ENCODE measurements around the gene PAX6.

The PAX6 gene

DNA sequence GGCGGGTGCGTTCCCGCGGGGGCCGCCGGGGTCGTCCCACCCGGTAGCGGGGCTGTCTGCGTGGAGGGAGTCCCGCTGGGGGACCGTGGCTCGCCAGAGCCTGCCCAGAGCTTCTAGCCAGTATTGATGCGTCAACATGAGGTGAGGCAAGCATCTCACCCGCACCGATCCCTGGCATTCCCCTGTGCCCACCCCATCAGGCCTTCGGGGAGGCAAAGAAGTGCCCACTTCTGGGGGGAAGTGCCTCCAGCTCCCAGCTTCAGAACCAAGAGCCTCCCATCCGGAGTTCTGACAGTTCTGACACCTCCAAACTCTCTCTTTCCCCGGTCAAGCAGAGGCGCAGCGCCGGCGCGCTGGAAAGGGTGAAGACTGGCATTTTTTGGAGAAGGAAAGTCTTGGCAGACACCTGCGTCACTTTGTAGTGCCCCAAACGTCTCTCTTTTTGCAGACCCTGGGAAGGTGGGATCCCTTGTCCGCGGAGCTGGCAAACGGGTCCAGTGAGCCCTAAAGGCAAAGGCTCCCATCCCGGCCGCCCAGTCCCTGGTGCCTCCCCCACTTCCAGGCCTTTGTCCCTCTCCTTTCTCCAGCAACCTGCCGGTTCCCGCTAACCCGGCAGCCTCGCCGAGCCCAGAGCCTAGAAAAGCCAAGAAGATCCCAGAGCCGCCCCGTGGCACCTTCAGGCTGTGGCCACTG is 3.2 kb upstream of the PAX6 start:
- no peak overlapping the region for H3K4me3 ChIP-seq (ENCODE audit: control insufficient read depth in 1 of 7, extremely low read depth in 1 of 7, insufficient read depth in 4 of 7, low read depth in 2 of 7, low read length in 6 of 7)
- no peaks in the 10 kb centered on the region for H3K36me3 ChIP-seq (ENCODE audit: control insufficient read depth in 4 of 4, insufficient read depth in 4 of 4, low read length in 3 of 4)
- H3K9me3 ChIP-seq (ENCODE audit: control extremely low read depth in 1 of 5, control insufficient read depth in 4 of 5, insufficient read depth in 2 of 5, low read depth in 1 of 5, low read length in 4 of 5), result peaks cover 0 to 9% (median 0%) of the 10 kb centered on the region in 5 experiments
- CTCF ChIA-PET, result interaction anchor here (1.8 kb wide), 1 partner anchor 9 kb away, joined by 4 read pairs; no protein-coding TSS in a partner anchor
- H3K27ac ChIP-seq (ENCODE audit: insufficient read depth in 1 of 2, low read depth in 1 of 2, low read length in 2 of 2, poor library complexity in 1 of 2, severe bottlenecking in 2 of 2), result no peak overlapping the region
- peaks cover 0 to 100% (median 67%) of the 10 kb centered on the region in 5 experiments for H3K27me3 ChIP-seq (replicated peaks in 2 of 5; ENCODE audit: control insufficient read depth in 4 of 5, insufficient read depth in 5 of 5, low read length in 4 of 5)
- 4% methylated on average over 30 of the region's 38 CpGs for WGBS (ENCODE audit: insufficient coverage)
- DNase-seq, result peak in 2 of 3 donors; percentile 17 to 32
- POLR2A ChIA-PET, result interaction anchor here (0.6 kb wide), 1 partner anchor 439 kb away, joined by 4 read pairs; no protein-coding TSS in a partner anchor
- H3K4me1 ChIP-seq (ENCODE audit: control extremely low read depth in 1 of 4, control insufficient read depth in 4 of 4, insufficient read depth in 4 of 4, low read length in 3 of 4), result peaks cover 5 to 78% (median 57%) of the 10 kb centered on the region in 4 experiments

DNA sequence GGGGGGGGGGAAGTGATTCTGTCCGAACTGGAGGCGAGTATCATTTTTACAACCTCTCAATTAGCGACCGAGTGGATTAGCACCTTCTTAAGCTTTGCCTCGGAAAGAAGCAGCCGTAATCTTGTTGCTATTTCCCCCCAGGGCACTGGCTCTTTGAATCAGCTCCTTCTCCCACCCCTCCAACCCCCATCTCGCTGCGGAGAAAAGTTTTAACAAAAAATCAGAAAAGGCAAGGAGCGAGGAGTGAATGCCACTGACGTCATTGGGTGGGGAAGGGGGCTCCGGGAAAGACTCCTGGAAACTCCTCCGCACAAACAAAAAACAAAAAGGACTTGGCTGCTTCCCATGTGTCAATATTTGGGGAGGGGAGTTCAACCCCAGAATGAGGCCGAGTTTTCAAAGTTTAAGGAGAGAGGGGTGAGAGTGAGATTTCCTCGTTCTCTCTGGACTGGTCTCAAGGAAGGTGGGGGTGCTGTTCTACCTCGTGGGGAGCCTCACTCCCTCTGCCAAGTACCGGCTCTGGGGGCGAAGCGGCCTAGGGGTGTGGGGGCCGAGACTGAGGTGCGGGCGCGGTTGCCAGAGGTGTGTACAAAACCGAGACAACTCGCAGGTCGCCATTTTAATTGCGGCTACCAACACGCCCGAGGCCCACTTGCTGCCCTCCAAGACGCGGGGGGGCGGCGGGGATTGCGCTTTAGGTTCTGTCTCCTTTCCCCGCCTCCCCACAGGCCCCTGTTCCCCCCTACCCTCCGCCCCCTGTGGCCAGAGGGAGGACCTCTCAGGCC is 2.5 kb upstream of the PAX6 start:
- ChIA-PET POLR2A (no interaction called here), CTCF (interaction anchor here (0.9 kb wide), 1 partner anchor 13 kb away, joined by 4 read pairs; no protein-coding TSS in a partner anchor)
- WGBS (ENCODE audit: insufficient coverage), result 4% methylated on average over 25 of the region's 35 CpGs
- peaks cover 5 to 78% (median 57%) of the 10 kb centered on the region in 4 experiments for H3K4me1 ChIP-seq (ENCODE audit: control extremely low read depth in 1 of 4, control insufficient read depth in 4 of 4, insufficient read depth in 4 of 4, low read length in 3 of 4)
- H3K9me3 ChIP-seq (ENCODE audit: control extremely low read depth in 1 of 5, control insufficient read depth in 4 of 5, insufficient read depth in 2 of 5, low read depth in 1 of 5, low read length in 4 of 5), result peaks cover 0 to 9% (median 0%) of the 10 kb centered on the region in 5 experiments
- no peaks in the 10 kb centered on the region for H3K36me3 ChIP-seq (ENCODE audit: control insufficient read depth in 4 of 4, insufficient read depth in 4 of 4, low read length in 3 of 4)
- peak overlapping the region in 3 of 7 experiments; percentile 53 to 64 (median 60) for H3K4me3 ChIP-seq (ENCODE audit: control insufficient read depth in 1 of 7, extremely low read depth in 1 of 7, insufficient read depth in 4 of 7, low read depth in 2 of 7, low read length in 6 of 7)
- peak in 2 of 3 donors; percentile 37 to 40 for DNase-seq
- peaks cover 2 to 100% (median 67%) of the 10 kb centered on the region in 5 experiments for H3K27me3 ChIP-seq (replicated peaks in 2 of 5; ENCODE audit: control insufficient read depth in 4 of 5, insufficient read depth in 5 of 5, low read length in 4 of 5)
- H3K27ac ChIP-seq (ENCODE audit: insufficient read depth in 1 of 2, low read depth in 1 of 2, low read length in 2 of 2, poor library complexity in 1 of 2, severe bottlenecking in 2 of 2), result no peak overlapping the region

DNA sequence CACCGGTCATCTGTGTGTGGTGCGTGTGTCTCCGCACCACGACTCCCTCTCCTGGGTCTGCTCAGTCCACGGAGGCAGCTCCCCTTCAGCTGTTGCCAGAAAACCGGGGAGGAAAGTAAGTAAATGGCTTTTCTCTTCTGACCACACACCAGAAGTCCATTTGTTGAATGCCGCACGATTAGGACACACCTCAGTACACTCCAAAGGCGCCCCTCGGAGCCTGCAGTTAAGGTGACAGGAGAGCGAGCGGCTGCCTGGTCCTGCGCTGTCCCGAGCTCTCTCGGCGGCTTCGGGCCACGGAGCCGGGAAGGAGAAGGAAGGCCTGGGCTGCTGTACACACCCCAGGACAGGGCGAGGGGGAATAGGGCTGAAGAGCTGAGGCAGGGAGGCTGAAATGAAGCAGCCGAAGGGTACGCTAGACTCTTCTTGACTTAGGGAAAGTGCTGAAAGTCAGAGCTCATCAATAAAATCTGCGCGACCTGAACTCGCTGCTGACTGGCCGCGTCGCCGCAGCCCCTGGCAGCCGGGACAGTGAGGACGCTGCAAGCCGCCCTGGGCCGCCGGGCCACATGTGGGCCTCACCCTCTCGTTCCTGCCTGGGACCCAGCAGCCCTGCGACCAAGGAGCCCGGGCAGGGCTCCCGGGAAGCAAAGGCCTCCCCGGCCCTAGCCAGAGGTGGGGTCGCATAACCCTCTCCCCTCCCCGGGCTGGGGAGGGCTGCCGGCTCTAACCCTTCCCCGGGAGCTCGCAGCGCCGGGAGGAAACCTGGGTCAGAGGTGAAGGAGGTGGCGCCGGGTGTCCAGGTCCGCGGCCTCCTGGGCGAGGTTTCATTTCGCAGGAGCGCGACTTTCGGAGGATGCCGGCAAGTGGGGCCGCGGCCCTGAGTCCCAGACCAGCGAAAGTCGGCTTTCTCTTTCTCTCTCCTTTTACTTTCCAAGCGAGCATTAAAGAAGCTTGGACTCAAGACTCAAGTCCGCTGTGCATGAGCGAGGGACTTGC is 1.6 kb upstream of the PAX6 start:
- POLR2A ChIA-PET, result no interaction called here
- Histone ChIP-seq H3K27me3 (replicated peaks in 2 of 5; ENCODE audit: control insufficient read depth in 4 of 5, insufficient read depth in 5 of 5, low read length in 4 of 5) (peaks cover 9 to 100% (median 71%) of the 10 kb centered on the region in 5 experiments), H3K9me3 (ENCODE audit: control extremely low read depth in 1 of 5, control insufficient read depth in 4 of 5, insufficient read depth in 2 of 5, low read depth in 1 of 5, low read length in 4 of 5) (peaks cover 0 to 8% (median 0%) of the 10 kb centered on the region in 5 experiments), H3K4me1 (ENCODE audit: control extremely low read depth in 1 of 4, control insufficient read depth in 4 of 4, insufficient read depth in 4 of 4, low read length in 3 of 4) (peaks cover 5 to 73% (median 53%) of the 10 kb centered on the region in 4 experiments), H3K27ac (ENCODE audit: insufficient read depth in 1 of 2, low read depth in 1 of 2, low read length in 2 of 2, poor library complexity in 1 of 2, severe bottlenecking in 2 of 2) (no peak overlapping the region), H3K36me3 (ENCODE audit: control insufficient read depth in 4 of 4, insufficient read depth in 4 of 4, low read length in 3 of 4) (no peaks in the 10 kb centered on the region), H3K4me3 (ENCODE audit: control insufficient read depth in 1 of 7, extremely low read depth in 1 of 7, insufficient read depth in 4 of 7, low read depth in 2 of 7, low read length in 6 of 7) (peak overlapping the region in 6 of 7 experiments; percentile 11 to 64 (median 42))
- CTCF ChIA-PET, result interaction anchor here (0.9 kb wide), 1 partner anchor 12 kb away, joined by 4 read pairs; no protein-coding TSS in a partner anchor
- DNase-seq, result peak in 2 of 3 donors; percentile 36 to 48
- WGBS (ENCODE audit: insufficient coverage), result 2% methylated on average over 55 of the region's 63 CpGs

DNA sequence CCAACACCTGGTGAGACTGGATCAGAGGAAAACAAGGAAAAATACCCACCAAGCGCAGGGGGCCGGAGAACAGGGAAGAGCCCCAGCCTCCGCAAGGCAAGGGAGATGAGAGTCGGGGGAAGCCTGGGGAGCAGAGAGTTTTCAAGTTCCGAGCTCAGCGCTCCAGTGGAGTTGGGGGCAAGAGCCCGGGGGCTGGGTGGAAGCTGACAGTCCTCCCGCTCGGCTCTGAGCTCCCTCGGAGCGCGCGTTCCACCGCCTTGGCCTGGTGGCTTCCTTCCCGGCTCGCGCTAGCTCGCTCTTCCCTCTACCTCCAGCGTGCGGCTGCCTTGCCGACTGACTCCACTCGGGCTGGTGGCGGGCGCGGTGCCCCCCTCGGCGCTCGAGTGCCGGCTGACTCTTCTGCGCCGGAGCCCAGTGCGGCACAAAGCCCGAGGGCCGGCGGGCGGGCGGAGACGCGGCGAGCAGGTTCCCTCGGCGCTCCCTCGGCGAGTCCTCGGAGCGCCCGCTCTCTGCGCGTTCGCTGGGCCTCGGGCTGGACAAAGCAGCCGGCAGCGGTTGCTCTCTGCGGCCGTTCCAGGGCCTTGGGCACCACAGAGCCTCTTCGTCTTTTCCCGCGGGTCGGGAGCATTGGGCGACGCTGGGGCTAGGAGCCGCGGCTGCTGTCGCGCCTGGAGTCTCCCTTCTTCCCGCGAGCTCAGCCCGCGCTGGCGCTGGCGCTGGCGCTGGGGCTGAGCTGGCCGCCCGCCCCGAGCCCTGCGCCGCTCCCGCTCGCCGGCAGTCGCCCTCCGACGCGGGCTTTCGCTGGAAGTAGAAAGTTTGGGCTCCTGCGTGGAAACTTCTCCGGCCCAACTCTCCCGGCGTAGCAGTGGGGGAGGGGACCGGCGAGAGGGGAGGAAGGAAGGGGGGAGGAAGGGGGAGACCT is 1.0 kb downstream of the PAX6 start:
- ChIA-PET CTCF (interaction anchor here (1.7 to 4.1 kb wide), 3 partner anchors 9 to 13 kb away, joined by 4 to 19 read pairs (median 14); no protein-coding TSS in a partner anchor), POLR2A (no interaction called here)
- Histone ChIP-seq H3K4me3 (ENCODE audit: control insufficient read depth in 1 of 7, extremely low read depth in 1 of 7, insufficient read depth in 4 of 7, low read depth in 2 of 7, low read length in 6 of 7) (peak overlapping the region in 4 of 7 experiments; percentile 8 to 62 (median 22)), H3K36me3 (ENCODE audit: control insufficient read depth in 4 of 4, insufficient read depth in 4 of 4, low read length in 3 of 4) (no peaks in the 10 kb centered on the region), H3K27ac (ENCODE audit: insufficient read depth in 1 of 2, low read depth in 1 of 2, low read length in 2 of 2, poor library complexity in 1 of 2, severe bottlenecking in 2 of 2) (no peak overlapping the region), H3K4me1 (ENCODE audit: control extremely low read depth in 1 of 4, control insufficient read depth in 4 of 4, insufficient read depth in 4 of 4, low read length in 3 of 4) (peaks cover 5 to 55% (median 40%) of the 10 kb centered on the region in 4 experiments), H3K9me3 (ENCODE audit: control extremely low read depth in 1 of 5, control insufficient read depth in 4 of 5, insufficient read depth in 2 of 5, low read depth in 1 of 5, low read length in 4 of 5) (peaks cover 0 to 7% (median 0%) of the 10 kb centered on the region in 5 experiments), H3K27me3 (replicated peaks in 2 of 5; ENCODE audit: control insufficient read depth in 4 of 5, insufficient read depth in 5 of 5, low read length in 4 of 5) (peaks cover 19 to 100% (median 77%) of the 10 kb centered on the region in 5 experiments)
- WGBS (ENCODE audit: insufficient coverage), result 2% methylated on average over 46 of the region's 91 CpGs
- DNase-seq, result peak in 2 of 3 donors; percentile 41 to 48

DNA sequence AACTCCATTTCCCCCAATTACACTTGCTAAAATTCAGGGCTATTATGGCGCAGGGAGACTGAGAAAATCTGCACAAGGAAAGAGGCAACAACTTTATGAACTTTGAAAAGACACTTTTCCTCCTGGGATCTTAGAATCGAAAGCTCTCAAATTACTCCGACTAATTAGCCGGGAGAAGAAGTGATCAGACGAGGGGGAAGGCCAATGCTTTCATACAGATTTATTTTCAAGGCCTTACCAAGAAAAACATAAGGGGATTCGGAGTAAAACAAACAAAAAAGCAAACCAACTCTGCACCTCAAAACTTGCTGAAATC is 1.6 kb downstream of the PAX6 start:
- CTCF ChIA-PET, result interaction anchor here (1.1 to 4.1 kb wide), 4 partner anchors 9 to 14 kb away, joined by 4 to 19 read pairs (median 10); no protein-coding TSS in a partner anchor
- POLR2A ChIA-PET, result no interaction called here
- Histone ChIP-seq H3K27ac (ENCODE audit: insufficient read depth in 1 of 2, low read depth in 1 of 2, low read length in 2 of 2, poor library complexity in 1 of 2, severe bottlenecking in 2 of 2) (no peak overlapping the region), H3K4me3 (ENCODE audit: control insufficient read depth in 1 of 7, extremely low read depth in 1 of 7, insufficient read depth in 4 of 7, low read depth in 2 of 7, low read length in 6 of 7) (peak overlapping the region in 2 of 7 experiments; percentile 19 to 25), H3K27me3 (replicated peaks in 2 of 5; ENCODE audit: control insufficient read depth in 4 of 5, insufficient read depth in 5 of 5, low read length in 4 of 5) (peaks cover 19 to 100% (median 77%) of the 10 kb centered on the region in 5 experiments), H3K9me3 (ENCODE audit: control extremely low read depth in 1 of 5, control insufficient read depth in 4 of 5, insufficient read depth in 2 of 5, low read depth in 1 of 5, low read length in 4 of 5) (peaks cover 0 to 7% (median 0%) of the 10 kb centered on the region in 5 experiments), H3K36me3 (ENCODE audit: control insufficient read depth in 4 of 4, insufficient read depth in 4 of 4, low read length in 3 of 4) (no peaks in the 10 kb centered on the region), H3K4me1 (ENCODE audit: control extremely low read depth in 1 of 4, control insufficient read depth in 4 of 4, insufficient read depth in 4 of 4, low read length in 3 of 4) (peaks cover 5 to 60% (median 46%) of the 10 kb centered on the region in 4 experiments)
- WGBS (ENCODE audit: insufficient coverage), result 18% methylated on average over 3 of the region's 6 CpGs
- peak in 2 of 3 donors; percentile 19 to 22 for DNase-seq

Data from common myeloid progenitor, CD34-positive (primary cell).